GM21390 (cell line): Measurements from ENCODE around the gene DUSP28.
"Not testable (repeated sequence)": the region's sequence is repeated elsewhere in the genome, so short reads cannot be mapped to it uniquely, and the experiment has no call there.

Experiments used
- ATAC-seq: cut with Tn5 transposase; IDR thresholded peaks from one replicate; pipeline ENCODE4 v1.9.1; 2021; ENCODE audit not compliant: unreplicated experiment

Gene DUSP28

DNA sequence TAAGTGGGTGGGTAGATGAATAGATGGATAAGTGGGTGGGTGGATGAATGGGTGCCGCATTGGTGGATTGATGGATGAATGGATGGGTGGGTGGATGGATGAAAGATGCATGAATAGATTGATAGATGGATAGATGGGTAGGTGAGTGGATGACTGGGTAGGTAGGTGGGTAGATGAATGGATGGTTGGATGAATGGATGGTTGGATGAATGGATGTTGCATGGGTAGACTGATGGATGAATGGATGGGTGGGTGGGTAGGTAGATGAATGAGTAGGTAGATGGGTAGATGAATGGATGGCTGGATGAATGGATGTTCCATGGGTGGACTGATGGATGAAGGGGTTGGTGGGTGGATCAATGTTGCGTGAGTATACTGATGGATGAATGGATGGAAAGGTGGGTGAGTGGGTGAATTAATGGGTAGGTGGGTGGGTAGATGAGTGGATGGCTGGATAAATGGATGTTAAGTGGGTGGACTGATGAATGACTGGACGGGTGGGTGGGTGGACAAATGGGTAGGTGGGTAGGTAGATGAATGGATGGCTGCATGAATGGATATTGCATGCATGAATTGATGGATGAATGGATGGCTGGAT is 32.9 kb upstream of the DUSP28 start:
- ATAC-seq: no peak

DNA sequence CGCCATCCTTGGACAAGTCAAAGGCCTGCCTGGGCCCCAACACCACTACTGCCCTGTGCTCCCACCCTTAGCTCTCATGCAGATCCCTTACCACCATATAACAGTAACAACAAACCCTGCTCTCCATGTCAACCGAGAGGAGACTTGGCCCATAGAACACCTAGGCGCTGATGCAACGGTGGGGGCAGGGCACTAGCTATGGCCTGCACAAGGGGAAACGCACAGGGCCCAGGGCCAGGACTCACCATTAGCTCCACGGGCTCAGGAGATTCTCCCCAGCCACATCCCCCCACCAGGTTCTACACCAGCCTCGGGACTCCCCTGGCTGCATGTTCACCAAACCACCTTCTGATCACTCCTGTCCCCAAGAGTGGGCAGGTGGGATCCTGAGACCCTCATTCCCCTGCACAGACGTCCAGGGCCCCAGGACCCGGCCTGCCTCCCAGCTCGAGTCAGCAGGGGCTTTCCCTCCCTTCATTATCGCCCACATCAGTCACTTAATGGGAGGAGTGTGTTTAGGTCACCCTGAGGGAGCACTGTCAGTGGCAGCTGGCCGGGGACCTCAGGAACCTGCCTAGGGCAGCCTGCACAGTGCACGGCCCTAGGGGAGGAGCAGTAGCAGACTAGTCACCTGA is 31.6 kb upstream of the DUSP28 start:
- no peak for ATAC-seq

DNA sequence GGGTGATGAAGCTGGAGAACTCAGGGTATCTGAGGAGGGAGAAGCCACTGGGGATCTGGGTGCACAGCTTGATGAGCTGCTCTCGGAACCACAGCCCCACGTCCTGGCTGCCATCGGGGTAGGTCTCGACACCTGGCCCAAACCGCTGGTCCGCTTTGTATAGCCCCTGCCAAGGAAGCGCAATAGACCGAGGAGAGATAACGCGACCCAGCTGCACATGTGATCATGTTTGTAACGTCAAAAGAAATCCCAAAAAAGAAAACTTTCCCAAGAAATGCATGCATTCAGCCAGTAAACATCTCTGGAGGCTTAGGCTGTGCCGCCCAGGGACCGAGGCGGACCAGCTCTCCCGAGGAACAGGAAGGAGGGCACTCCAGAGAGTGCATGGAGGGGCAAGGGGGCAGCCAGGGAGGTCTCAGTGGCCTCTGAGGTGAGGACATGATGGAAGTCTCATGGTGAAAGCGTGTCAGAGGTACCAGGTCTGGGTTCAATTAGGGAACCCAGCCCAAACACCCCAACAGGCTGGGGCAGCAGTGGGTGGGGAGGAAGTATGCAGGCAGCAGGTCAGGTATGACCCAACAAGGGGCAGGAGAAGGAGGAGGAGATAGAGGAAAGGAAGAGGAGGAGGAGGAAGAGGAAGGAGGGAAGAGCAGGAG is 30.7 kb upstream of the DUSP28 start:
- ATAC-seq: no peak

DNA sequence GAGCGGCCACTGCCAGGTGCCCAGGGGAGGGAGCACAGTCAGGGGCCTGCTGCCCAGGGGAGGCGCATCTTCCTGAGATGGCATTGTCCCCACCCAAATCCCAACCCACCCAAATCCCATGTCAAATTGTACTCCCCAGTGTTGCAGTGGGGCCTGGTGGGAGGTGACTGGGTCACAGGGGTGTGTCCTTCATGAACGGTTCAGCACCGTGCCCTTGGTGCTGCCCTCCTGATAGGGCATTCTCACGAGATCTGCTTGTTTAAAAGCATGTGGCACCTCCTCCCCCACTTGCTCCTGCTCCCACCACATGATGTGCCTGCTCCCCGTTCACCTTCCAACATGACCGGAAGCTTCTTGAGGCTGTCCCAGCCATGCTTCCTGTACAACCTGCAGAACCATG is 30.0 kb upstream of the DUSP28 start:
- no peak for ATAC-seq

DNA sequence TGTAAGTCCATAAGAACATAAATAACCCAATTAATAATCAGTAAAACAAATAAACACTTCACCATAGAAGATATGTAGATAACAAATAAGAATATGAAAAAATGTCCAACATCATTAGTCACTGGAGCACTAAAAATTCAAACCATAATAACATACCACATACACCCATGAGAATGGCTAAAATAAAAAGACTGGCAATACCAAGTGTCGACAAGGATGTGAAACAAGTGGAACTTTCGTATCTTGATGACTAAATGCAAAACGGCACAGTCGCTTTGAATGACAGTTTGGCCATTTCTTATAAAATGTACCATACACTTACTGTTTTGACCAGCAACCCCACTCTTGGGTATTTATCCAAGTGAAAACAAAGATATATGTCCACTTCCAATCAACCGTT is 29.1 kb upstream of the DUSP28 start:
- ATAC-seq: no peak

DNA sequence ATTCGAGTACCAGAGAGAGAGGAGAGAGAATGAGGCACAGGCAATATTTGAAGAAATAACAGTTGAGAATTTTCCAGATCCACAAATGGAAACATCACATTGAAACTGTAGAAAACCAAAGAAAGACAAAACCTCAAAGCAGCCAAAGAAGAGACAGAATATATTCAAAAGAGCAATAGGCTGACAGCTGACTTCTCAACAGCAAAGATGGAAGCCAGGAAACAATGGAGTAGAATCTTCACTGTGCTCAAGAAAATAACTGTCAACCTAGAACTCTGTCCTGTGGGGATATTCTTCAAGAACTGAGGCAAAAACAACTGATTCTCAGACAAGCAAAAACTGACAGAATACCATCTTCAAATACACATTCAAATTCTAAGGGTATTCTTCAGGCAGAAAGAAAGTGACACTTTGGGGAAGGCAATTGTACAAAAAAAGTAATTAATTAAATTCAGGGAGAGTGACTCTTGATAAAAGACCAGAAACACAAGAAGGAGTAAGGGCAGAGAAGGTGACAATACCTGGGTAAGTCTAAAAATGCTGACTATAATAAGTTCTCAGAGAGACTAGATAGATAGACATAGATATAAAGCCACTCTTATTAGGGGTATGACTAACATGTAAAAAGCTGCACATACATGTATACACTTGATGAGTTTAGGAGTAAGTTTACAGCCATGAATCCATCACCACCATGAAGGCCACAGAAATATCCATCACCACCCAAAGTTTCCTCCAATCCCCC is 28.0 kb upstream of the DUSP28 start:
- ATAC-seq: no peak

DNA sequence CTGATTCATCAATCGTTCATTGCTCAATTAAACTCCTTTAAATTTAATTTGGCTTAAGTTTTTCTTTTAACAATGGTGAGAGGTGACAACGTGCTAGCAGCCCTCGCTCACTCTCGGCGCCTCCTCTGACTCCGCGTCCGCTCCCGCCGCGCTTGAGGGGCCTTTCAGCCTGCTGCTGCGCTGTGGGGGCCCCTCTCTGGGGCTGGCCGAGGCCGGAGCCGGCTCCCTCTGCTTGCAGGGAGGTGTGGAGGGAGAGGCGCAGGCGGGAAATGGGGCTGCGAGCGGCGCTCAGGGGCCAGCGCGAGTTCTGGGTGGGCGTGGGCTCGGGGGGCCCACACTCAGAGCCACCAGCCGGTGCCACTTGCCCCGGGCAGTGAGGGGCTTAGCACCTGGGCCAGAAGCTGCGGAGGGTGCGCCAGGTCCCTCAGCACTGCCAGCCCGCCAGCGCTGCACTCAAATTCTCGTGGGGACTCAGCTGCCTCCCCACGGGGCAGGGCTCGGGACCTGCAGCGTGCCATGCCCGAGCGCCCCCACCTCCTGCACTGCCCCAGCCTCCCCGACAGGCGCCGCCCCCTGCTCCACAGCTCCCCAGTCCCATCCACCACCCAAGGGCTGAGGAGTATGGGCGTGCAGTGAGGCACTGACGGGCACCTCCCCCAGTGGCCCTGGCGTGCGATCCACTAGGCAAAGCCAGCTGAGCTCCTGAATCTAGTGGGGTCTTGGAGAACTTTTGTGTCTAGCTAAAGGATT is 22.0 kb upstream of the DUSP28 start:
- ATAC-seq: no peak

DNA sequence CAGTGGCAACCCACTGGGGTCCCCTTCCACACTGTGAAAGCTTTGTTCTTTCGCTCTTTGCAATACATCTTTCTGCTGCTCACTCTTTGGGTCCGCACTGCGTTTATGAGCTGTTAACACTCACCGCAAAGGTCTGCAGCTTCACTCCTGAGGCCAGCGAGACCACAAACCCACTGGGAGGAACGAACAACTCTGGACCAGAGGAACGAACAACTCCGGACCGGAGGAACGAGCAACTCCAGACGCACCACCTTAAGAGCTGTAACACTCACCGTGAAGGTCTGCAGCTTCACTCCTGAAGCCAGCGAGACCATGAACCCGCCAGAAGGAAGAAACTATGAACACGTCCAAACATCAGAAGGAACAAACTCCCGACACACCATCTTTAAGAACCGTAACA is 21.1 kb upstream of the DUSP28 start:
- not testable (repeated sequence) for ATAC-seq

DNA sequence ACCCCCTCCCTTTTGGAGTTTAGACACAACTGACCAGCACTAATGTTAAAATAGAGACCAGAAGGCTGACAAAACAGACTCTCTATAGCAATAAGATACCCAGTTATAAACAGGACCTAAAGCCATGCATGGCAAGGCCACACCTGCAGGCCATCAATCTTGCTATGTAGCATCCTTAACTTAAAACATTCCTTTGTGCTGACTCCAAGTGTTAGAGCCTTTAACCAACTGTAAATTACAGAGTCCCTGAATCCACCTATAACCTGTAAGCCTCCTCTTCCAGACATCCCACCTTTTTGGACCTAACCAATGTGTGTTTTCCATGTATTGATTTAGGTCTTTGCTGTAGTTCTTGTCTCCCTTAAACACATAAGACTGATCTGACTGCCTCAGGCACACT is 20.3 kb upstream of the DUSP28 start:
- ATAC-seq: no peak

DNA sequence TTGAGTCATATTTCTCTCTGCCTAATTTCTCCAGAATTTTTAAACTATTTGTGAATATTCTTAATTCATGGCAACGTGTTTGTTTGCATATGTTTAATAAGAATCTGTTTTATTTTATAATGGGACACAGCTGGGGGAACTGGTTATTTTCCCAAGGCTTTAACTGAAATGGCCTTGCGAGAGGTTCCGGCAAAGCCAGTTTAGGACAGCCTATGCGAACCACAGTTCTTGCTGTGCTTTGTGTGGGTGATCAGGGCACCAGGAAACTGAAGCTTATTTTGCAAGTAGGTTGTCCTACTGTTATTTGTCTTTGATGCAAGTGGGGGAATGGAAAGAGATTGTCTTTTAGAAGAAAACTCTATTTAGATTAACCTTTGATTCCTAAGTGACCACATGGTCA is 8.9 kb upstream of the DUSP28 start:
- no peak for ATAC-seq

DNA sequence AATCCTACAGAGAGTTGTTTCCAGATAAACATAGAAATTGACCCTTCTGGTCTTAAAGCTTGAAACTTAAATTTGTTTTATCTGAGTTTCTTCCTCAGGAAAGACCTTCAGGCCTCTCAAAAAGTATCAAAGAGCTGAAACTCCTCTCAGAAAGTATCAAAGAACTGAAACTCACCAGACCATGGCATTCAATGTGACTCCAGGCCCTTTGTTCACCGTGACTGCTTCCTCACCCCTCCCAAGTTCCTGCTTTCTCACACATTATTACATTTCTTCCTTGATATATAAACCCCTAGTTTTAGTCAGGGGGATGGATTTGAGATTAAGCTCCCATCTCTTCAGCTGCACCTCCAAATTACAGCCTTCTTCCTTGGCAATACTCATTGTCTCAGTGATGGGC is 8.3 kb upstream of the DUSP28 start:
- ATAC-seq: no peak

DNA sequence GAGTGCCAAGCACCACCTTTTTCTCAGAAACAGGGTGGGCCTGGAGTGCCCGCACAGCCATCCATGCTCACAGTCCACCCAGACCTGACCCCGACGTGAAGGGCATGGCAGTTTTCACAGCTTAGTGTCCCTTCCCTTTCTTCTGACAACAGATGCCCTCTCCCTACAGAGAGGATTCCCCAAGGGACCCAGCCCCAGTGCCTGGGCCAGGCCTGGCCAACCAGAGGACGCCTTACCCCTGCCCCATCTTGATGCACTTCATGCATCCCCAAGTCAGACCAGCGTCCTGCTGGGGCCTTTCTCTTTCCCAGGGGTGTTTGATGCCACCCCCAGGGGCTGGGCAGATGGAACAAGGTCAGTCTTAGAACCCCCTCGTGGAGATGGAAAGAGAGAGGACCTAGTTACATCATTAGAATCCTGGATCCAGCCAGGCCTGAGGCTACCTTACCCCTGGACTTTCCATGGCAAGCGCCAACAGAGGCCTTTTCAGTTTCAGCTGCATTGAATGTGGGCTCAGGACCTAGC is 6.1 kb upstream of the DUSP28 start:
- no peak for ATAC-seq

DNA sequence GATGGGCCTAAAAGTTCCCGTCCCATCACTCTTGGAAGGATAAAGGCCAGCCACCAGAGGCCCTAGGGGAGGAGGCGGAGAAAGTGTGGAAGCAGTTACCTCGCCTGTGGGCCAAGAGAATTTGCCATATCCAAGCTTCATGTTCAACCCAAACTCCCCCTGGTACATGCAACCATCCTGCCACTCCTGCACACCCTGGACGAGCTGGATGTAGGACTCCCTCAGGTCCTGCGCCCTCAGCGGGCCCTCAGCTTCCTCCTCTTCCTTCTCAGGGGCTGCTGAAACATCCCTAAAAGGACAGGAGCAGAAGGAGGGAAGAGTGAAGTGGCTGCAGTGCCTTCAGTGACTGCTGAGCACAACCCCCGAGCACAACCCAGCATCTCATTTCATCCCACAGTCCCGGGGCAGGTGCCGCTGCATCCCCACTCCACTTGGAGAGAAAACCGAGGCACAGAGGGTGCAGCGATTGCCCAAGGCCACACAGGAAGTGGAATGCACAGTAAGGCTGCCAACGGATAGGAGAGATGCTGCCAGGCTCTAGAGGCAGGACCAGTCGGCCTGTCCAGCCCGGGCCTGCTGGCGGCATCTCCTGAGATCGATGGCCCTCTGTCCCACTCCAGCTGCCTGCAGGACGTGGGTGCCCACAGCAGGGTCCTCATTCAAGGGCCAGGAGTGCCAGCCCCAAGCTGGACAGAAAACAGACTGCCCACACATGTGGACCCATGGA is 5.2 kb upstream of the DUSP28 start:
- no peak for ATAC-seq

DNA sequence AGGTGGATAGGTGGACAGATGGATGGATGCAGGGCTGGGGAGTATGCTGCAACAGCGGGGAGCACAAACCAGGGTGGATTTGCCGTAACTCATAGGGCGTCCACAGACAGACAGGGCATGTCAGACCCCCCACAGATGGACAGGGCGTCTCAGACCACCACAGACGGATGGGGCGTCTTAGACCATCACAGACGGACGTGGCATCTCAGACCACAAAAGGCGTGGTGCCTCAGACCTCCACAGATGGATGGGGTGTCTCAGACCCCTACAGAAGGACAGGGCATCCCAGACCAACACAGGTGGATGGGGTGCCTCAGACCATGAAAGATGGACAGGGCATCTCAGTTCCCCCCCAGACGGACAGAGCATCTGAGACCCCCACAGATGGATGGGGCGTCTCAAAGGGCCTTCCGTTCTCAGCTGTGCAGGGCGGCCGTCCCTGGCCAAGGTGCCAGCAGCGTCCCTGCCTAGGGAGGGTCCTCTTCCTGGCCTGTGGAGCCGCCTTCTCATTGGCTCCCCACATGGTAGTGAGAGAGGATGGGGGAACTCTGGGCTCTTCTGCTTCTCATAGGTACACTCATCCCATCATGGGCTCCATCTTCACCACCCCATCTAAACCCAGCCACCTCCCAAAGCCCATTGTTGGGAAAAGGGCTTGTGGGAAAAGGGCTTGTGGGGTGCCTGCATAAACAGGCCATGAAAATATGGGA is 4.5 kb upstream of the DUSP28 start:
- no peak for ATAC-seq

DNA sequence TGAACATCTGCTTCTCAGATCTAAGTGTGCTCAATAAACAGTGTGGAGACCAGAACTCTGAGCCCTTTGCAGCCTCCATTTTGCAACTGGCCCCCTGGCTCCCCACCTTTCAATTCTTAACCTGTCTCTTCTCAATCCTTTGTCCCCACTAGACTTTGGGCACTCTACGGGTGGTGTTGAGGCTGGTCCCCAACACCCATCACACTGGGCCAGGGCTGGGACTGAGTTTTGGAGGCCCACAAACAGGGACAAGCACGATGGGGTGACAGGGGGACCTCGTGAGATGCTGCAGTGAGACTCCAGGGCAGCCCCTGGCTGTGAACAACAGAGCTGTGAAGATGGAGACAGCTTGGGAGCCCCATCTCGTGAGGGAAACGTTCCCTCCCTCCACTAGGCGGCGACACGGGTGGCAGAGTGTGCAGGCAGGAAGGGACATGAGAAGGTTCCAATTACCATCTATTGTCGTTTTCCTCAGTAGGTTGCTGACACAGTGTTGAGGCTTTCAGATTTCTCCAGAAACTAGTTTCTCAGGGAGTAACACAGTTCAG is 3.5 kb upstream of the DUSP28 start:
- no peak for ATAC-seq

DNA sequence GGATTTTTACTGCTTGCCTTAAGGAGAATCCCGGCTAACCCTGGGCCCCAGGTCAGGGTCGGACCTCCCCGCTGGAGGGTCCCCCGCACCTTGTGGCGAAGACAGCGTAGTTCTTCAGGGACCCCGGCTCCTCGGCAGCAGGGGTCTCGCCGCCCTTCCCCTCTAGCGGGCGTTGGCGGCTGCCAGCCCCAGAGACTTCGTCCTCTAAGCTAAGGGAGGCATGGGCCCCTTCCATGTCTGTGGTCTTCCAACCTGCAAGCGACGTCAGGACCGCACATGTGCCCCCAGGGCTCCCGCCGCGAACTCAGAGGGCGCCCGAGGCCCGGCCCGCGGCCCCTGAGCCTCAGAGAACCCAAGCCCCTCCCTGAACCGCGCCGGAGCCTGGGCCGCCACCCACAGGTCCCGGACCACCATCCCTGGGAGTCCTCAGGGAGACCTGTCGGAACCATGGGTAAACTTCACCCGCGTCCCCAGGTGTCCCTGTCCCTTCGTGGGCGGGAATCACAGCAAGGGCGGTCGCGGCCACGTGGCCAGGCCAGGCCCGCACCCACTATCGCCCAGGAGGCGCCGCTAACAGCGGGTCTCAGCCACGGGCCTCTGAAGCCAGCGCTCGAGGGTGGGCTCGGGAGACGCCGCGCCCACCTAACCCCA is 2.9 kb upstream of the DUSP28 start:
- no peak for ATAC-seq

DNA sequence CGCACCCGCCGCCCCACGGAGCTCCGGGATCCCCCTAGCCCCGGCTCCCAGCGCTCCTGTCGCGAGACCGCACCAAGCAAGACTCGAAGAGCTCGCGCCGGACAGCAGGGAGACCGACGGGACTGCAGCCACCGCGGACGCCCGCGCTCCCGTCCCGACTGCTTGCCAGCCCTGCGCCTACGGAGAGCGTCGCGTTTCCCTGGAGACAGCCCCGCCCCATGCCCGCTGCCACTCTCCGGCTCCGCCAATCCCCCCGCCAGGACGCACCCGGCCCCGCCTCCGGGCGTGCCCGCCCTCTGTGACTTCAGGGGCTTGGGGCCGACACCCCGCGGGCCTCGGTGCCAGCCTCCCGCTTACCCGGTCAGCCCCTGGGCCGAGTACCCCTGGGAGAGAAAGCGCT is 2.3 kb upstream of the DUSP28 start, which contains the start of gene ANKMY1:
Gene ANKMY1 (minus strand): TSS at position 181 of the 400 bp plus-strand sequence. CDS start 653 bp downstream, outside the sequence.
- no peak for ATAC-seq

DNA sequence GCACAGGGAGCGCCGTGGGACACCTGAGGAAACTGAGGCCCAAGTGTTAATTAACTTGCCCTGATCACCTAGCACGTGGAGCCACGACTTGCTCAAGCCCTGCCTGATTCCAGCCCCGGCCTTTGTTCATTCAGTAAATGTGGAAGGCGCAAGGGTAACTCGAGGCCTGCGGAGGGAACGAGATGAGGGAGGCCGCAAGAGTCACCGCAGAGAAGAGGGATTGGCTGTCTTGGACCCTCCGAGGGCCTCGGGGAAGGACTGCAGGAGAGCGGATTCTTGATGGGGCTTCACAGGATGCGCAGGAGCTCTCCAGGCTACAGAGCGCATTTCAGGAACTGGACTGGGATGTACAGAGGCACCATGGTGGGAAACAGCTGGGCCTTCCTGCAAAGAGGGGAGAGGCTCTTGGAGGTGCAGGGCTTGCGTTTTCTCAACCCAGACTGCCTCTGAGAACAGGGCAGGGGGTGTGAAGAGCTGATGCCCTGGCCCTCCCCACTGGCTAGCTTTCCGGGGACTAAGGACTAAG is 1.9 kb upstream of the DUSP28 start:
- no peak for ATAC-seq

DNA sequence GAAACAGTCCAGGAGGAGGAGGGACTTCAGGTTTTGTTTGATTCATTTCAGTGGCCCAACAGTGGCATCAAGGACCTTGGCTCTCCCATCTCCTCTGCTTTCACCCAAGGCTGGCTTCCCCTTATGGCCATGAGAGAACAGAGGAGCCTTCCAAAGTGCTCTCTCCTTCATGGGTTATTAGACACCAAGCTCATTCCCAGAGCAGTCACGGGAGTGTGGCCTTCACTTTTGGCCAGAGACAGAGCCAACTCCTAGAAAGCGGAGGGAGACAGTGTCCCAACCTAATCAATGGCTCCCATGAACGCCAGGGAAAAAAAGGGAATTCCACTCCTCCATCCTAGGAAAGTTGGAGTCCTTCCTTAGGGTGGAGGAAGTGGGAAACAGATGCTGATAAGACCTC is 871 bp upstream of the DUSP28 start:
- no peak for ATAC-seq
